ENCODE results near the gene ATP11A.
"Not testable (repeated sequence)": the region's sequence is repeated elsewhere in the genome, so short reads cannot be mapped to it uniquely, and the experiment has no call there.

Gene ATP11A

DNA sequence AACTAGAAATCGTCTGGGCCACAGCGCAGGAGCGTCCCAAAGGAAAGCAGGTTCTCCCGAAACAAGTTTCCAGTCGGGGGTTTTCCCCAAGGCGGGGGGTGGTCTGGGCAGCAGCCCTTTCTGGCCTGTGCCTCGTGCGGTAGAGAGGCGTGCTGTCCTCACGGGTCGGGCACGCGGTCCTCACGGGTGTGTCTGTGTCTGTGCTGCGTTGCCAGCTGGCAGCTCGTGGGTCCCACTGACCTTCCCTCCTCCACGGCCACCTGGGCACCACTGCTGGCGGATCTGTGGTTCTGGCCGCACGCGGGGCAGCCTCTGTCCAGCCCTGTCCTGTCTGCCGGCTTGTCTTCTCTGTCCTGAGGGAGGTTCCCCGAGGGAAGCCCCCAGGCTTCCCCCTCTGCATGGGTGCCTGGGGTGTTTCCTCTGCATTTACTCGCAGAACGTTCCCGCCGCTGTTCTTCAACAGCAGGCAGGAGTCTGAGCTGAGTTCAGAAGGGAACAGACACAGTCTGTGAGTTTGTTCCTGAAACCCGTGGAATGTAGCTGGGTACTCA lies 181.0 kb downstream of the ATP11A start:
- DNase-seq, result no peak

DNA sequence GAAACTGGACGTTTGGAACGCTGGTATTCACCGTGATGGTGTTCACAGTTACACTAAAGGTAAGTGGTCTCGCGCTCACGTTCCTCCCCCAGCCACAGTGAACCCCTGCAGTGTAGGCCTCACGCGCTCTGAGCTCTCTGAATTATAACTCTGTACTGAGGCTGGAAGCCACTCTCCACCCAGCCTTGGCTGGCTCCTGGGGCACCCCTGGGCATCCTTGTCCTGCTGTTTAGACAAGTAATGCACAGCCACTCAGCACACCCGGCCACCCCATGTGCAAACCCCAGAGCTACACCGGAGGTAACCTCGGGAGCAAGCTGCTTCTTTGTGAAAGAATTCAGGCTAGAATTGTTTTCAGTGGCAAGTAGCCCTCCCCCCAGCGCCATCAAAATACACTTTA lies 181.9 kb downstream of the ATP11A start:
- DNase-seq, result no peak

DNA sequence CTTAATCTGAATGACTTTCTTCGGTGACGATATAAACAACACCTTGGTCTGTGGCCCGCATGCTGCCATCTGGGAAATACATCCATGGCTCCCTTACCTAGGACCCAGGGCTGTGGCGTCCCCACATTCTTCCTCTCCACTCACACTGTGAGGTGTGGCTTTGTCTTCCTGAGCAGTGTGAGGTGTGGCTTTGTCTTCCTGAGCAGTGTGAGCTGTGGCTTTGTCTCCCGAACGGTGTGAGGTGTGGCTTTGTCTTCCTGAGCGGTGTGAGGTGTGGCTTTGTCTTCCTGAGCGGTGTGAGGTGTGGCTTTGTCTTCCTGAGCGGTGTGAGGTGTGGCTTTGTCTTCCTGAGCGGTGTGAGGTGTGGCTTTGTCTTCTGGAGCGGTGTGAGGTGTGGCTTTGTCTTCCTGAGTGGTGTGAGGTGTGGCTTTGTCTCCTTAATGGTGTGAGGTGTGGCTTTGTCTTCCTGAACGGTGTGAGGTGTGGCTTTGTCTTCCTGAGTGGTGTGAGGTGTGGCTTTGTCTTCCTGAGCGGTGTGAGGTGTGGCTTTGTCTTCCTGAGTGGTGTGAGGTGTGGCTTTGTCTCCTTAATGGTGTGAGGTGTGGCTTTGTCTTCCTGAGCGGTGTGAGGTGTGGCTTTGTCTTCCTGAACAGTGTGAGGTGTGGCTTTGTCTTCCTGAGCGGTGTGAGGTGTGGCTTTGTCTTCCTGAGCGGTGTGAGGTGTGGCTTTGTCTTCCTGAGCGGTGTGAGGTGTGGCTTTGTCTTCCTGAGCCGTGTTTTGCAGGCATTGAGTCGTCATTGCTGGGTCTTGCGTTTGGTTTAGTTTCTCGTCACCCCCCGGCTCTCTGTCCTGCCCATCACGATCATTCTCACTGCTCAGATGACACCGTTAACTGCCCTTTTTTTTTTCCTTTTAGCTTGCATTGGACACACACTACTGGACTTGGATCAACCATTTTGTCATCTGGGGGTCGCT lies 183.1 kb downstream of the ATP11A start:
- DNase-seq, result not testable (repeated sequence)

DNA sequence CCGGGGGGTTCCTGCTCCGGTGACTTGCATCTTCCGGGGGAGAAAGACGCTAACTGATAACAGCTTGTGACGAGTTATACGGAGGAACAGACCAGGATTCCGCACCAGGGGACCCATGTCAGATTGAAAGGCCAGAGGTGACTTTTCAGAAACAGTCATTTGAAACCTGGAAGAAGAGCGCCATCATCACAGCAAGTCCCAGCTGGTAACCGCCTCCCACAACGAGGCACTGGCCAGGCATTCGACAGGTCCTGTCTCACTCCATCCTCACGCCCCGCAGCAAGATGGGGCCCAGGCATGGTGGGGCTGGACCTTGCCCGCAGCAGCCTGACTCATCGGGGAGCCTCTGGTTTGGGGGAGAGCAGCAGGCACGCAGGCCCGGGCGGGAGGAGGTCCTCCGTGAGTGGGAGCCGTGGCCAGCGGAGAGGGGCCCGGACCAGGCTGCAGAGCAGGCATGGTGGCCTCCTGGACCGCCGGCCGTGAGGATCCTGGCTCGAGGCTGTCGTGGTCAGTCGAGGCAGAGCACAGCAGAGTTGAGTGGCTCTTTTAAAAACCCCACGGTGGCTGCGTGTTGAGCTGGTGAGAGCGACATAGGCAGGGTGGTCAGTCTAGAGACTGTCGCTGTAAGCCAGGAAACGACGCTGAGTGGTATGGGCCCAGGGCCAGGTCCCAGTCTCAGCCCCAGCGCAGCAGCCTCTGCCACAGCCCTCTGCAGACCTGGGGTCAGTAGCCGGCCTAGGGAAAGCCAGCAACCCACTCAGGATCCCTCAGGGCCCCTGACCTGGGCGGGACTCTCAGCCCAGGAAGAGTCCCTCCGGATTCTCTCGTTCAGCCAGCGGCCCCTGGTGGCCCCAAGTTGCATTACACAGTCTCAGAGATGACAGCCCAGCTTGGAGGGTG lies 184.3 kb downstream of the ATP11A start:
- DNase-seq, result peak; percentile 75

DNA sequence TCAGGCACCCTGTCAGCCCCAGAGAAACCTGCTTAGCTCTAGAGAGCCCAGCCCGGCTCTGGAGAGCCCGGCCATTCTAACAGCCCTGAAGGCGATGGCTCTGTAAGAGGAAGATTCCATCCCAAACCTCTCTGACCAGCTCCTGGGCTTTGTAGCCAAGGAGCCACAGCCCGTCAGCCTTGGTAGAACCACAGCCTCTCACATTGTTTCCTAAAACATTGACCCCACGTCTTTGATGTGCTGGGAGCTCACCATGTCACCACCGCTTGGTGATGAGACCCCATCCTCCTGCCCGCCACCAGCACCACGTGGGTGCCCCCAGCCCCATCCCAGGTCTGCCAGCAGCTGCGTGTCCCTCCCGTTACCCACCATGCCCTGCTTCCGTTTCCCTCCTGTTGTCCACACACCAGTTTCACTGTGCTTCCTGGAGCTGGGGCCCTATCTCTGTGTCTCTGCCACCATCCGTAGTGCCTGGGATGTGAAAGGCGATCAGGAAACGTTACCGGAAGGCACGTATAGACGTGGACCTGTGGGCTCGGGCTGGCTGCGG lies 185.0 kb downstream of the ATP11A start:
- DNase-seq, result no peak

DNA sequence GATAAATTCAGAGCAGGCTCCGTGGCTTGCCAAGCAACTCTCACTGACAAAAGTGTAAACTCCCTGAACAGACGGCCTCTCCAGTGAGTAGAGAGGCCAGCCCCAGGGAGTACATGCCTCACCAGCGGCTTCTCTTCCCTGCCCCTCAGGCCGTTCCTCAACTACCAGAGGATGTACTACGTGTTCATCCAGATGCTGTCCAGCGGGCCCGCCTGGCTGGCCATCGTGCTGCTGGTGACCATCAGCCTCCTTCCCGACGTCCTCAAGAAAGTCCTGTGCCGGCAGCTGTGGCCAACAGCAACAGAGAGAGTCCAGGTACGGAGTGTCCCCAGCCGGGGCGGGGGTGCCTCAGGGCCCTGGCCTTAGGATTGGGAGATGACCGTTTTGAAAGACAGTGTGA lies 185.8 kb downstream of the ATP11A start:
- no peak for DNase-seq

DNA sequence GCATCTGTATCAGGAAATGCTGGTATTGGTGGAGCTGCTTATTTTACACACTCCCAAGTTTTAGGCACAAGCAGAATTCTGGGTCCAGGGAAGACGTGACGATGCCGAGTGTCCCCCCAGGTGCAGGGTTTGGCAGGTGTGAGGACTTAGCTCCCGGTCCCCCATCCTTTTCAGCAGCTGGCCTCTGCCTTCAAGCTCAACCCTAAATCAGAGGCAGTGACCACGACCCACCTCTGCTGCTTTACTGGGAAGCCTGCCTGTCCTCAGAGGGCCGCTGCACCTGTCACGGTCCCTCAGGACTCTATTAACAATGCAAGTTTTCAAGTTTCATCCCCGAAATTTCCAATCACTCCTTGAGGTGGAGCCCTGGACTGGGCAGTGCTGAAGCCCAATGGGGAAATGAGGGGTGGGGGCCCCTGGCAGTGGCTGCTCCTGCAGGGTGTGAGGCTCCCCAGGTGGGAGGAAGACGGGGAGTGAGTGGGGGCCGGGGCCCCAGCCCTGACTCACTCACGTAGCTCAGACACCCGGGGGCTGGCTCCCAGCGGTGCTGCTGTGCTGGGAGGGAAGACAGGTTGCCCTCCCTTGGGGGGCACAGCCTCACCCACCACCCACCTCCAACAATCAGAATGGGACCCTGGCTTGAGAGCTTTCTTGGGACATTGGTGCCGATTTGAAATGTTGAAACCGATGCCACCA lies 186.6 kb downstream of the ATP11A start:
- DNase-seq, result no peak

DNA sequence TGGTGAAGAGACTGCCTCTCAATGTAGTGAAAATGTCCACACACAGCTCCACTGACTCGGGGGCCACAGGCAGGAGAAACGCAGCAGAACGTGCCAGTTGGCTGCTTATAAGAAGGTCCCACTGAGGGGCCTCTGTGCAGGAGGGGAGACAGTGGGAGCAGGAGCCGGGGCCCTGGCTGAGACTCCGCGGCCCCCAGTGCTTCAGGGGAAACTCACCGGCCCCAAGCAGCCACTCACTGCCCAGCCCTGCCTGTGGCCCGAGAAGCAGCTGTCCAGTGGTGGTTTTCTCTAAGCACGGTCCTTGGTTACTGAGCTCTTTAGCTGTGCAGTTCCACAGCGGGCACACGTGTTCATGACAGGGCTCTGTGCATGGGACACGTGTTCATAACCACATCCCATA lies 187.2 kb downstream of the ATP11A start:
- no peak for DNase-seq

DNA sequence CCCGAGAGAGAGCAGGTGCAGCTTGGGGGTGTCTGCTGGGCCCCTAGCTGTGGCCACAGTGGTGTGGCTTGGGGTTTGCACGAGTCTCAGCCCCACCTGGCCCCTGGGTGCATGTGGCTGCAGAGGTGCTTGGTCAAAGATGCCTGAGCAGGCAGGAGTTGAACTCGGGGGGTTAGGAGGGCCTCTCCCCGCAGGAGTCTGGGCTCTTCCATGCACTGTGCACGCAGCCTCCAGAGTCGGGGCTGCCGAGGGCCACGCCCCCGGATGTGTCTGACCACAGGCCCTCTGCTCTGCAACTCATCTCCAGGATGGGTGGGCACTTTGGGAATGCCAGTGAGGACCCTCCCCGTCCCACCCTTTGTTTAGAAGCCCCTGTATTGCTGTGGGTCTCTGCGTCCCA lies 187.7 kb downstream of the ATP11A start:
- no peak for DNase-seq

DNA sequence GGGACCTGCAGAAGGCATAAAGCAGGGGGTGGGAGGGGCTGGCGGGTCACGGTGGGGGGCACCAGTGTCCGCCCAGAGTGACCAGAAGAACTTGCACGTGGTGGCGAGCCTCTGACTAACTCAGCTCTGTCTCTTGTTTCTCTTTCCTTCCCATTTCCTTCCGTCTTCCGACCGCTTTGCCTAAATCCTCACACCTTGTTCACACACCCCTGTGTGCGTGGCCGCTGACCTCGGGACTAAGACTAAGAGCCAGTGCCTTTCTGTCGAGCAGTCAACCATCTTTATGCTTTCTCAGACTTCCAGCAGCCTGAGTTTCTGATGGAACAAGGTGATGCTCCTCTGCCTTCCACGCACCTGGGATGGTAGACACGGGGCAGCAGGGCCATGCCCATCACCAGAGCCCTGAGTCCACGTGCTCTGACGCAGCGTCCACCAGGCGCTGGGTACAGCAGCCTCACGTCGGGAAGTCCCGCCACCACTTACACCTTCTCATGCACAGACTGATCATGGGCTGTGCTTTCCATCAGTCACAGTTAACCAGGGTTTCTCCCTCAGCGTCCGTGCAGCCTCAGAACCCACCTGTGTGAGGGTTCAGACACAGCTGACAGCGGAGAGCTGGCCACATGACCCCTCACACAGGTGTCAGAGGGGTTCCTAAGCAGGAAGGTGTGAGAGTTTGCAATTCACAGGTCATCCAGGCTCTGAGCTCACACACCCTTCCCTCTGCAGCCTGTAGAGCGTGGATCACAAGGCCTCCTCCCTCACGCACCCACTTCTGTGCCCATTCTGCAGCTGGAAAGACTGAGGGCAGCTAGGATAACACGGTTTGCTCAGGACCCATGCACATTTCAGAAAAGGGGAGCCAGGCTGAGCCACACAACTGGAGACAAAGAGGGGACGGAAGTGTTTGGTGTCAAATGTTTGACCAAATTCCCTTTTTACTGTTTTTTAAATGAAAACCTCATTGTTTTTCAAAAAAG lies 188.4 kb downstream of the ATP11A start:
- no peak for DNase-seq

DNA sequence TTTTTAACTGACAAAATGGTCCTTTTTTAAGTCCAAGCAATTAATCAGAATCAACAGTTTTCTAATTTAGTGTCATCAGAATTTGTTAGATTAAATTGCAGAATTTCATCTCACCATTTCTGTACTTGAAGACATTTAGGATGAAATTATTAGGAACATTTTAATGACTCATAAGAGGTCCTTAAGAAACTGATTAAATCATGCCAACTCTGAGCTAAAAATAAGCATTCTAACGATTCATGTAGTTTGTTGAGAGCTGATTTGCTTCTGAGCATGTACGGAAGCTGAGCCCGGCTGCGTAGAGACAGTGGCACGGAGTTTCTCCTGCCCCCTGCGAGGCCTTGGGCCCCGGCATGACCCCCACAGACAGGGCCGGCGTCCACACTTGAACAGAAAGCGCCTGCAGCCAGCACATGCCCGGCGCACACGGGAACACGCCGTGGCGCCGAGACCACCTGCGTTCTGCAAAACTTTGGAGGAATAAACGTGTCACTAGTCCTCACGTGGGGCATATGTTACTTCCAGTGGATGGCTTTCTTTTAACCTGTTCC lies 189.5 kb downstream of the ATP11A start:
- DNase-seq, result no peak

DNA sequence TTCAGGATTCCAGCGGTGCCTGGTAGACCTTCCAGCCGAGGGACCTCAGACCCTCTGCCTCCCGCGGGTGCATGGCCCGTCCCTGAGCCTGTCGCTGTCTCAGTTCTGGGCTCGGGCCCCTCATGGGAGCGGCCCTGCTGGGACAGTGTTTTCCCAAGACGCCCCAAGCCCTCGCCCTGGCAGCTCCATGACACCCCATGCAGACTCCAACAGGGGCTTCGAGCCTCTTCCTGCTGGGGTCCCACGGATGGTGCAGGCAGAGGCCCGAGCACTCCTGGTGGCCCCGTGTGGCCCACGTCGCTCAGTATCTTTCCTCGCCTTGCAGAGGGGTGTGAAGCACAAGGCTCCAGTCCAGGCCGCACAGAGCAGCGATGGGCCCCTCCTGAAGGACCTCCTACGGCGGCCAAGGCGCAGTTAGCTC lies 190.4 kb downstream of the ATP11A start:
- no peak for DNase-seq

DNA sequence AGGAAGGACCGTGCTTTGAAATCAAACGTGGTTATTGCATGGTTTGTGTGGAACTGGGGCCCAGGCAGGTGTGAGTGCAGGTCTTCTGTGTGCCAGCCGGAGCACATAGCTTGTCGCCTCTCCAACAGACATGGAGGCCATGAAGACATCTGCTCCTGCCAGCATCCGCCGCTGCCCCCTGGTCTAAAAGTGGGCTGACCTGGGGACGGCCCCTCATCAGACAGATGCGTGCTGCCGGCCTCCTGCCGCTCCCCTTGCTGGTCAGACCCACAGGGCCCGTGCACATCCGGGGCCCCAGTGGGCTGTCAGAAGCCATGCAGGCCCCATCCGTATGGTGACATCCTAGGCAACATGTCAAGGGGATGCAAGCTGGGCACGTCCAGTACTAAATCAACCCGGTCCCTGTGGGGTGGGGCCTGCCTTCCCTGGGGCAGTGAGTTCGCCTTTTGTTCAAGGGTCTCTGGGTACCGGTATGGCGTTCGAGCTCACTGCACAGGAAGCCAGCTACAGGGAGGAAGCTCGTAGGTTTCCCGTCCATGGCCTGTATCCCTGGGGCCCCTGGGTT lies 191.2 kb downstream of the ATP11A start:
- DNase-seq, result no peak

DNA sequence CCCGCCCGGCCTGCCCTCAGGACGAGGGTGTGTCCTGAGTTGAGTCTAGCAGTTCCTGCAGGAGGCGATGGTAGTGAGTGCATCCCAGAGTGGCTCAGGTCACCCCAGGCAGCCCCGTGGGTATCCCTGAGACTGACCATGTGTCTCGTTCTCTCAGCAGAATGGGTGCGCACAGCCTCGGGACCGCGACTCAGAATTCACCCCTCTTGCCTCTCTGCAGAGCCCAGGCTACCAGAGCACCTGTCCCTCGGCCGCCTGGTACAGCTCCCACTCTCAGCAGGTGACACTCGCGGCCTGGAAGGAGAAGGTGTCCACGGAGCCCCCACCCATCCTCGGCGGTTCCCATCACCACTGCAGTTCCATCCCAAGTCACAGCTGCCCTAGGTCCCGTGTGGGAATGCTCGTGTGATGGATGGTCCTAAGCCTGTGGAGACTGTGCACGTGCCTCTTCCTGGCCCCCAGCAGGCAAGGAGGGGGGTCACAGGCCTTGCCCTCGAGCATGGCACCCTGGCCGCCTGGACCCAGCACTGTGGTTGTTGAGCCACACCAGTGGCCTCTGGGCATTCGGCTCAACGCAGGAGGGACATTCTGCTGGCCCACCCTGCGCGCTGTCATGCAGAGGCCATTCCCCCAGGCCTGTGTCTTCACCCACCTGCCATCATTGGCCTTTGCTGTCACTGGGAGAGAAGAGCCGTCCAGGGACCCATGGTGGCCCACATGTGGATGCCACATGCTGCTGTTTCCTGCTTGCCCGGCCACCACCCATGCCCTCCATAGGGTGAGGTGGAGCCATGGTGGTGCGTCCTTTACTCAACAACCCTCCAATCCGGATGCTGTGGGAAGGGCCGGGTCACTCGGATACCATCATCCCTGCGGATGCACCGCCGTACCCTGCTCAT lies 192.1 kb downstream of the ATP11A start:
- DNase-seq, result no peak

DNA sequence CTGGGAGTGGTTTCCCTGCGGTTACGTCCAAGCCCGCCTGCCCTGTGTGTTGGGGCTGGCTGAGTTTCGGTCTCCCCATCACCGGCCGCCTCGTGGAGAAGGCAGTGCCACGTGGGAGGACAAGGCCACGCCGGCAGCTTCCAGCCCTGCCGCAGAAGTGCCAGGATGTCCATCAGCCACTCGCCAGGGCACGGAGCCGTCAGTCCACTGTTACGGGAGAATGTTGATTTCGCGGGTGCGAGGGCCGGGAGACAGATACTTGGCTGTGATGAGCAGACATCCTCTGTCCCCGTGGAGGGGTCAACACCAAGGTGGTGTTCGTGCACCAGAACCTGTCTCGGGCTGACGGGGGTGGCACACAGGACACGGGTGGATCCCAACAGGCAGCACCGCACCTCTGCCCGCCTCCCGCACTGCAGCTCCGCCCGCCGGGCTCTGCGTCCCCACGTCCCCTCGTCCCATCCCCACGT lies 192.8 kb downstream of the ATP11A start:
- no peak for DNase-seq

DNA sequence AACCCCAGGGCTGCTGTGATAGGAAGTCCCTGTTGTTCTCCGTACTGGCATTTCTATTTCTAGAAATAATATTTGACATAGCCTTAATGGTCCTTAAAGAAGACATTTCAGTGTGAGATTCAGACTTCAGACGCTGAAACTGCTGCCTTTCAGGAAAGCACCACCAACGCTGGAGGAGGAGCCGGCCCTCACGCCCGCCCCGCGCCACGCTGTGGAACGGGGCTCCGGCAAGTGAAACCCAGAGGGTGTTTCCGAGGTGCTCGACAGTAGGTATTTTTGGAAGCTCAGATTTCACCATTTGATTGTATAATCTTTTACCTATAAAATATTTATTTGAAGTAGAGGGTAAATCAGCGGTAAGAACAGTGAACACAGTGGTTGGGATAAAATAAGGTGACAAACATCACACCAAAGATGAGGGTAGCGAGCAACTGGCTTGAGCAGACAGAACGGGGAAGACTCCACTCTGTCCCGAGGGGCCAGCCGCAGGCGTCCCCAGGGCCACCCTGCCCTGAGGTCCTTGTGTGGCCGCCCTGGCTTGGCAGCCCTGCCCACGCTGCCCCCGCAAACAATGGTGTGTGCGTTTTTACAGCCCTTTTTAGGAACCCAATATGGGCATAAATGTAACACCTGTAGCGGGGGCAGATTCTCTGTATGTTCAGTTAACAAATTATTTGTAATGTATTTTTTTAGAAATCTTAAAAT lies 193.6 kb downstream of the ATP11A start:
- no peak for DNase-seq

DNA sequence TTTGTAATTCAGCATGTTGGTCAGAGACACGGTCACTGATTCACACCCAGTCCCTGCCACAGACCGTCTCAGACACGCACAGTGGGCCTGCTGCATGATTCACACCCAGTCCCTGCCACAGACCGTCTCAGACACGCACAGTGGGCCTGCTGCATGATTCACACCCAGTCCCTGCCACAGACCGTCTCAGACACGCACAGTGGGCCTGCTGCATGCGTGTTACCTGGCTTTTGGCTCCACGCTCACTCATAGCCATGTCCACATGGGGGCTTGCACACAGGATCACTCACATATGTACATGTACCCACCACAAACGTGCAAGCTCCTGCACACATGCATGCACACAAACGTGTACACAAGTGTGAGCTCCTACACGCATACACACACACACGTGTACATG lies 194.9 kb downstream of the ATP11A start:
- not testable (repeated sequence) for DNase-seq

DNA sequence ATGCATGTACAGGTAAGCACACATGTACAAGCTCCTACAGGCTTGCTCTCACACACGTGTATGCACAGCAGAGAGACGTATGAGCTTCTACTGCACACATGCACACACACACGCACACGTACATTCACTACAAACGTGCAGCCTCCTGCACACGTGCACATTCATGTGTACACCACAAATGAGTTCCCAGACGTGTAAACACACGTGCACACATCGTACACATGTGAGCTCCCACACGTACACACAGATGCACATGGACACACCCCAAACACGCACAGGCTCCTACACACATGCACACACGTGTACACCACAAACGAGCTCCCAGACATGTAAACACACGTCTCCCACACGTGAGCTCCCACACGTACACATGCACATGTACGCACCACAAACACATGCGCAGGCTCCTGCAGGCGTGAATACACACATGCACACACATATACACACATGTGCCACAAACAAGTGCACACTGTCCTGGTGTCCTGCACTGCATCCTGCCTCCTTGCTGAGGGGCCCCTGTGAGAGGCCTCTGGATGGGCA lies 195.5 kb downstream of the ATP11A start:
- no peak for DNase-seq

All from midbrain (tissue), 1 donor.